Stimulated activated naive CD8-positive, alpha-beta T cell treated with anti-CD3 and anti-CD28 coated beads, Interleukin-15, Interleukin-2, amounts not matched to agents 100 U/mL and 50 U/mL, for 24 hours (primary cell): ENCODE measurements around the gene DPCD.
"Not testable (repeated sequence)": the region's sequence is repeated elsewhere in the genome, so short reads cannot be mapped to it uniquely, and the experiment has no call there.

ENCODE experiments used
- ATAC-seq: fragments of 150-1000 bp; cut with Tn5 transposase; one replicate; pipeline ENCODE4 v1.10.0; 2021
- DNase-seq: peaks from one replicate; pipeline ENCODE4 v3.0.0; 2021

Gene DPCD

GRCh38 chr10:101619983-101620382, 31.9 kb downstream of the DPCD start:
- no peak for ATAC-seq
- no peak for DNase-seq

- no peak for ATAC-seq
- no peak for DNase-seq
These were observed 35.4 kb downstream of the DPCD start for GRCh38 chr10:101623528-101623927.

- no peak for ATAC-seq
These were observed 36.5 kb downstream of the DPCD start for GRCh38 chr10:101624526-101625102.

GRCh38 chr10:101625821-101626412, 37.8 kb downstream of the DPCD start:
- DNase-seq (no peak), ATAC-seq (no peak)

More at GRCh38 chr10:101624526-101625102, 36.5 kb downstream of the DPCD start:
- no peak for DNase-seq

- no peak for DNase-seq
- no peak for ATAC-seq
These were observed 41.9 kb downstream of the DPCD start for GRCh38 chr10:101629837-101630632.

GRCh38 chr10:101630633-101630920, 42.5 kb downstream of the DPCD start:
- no peak for ATAC-seq

GRCh38 chr10:101631821-101632475, 43.8 kb downstream of the DPCD start:
- ATAC-seq (no peak), DNase-seq (no peak)

More at GRCh38 chr10:101630633-101630920, 42.5 kb downstream of the DPCD start:
- DNase-seq, result no peak

GRCh38 chr10:101633510-101633909, 45.4 kb downstream of the DPCD start:
- not testable (repeated sequence) for DNase-seq, ATAC-seq

- no peak for ATAC-seq
- DNase-seq, result no peak
These were observed 51.2 kb downstream of the DPCD start for GRCh38 chr10:101639141-101639900.

GRCh38 chr10:101643546-101643945, 55.4 kb downstream of the DPCD start:
- ATAC-seq (no peak), DNase-seq (no peak)

GRCh38 chr10:101644002-101644401, 55.9 kb downstream of the DPCD start:
- DNase-seq, result no peak
- no peak for ATAC-seq

- ATAC-seq (no peak), DNase-seq (no peak)
These were observed 57.5 kb downstream of the DPCD start for GRCh38 chr10:101645659-101646058.

- DNase-seq (no peak), ATAC-seq (no peak)
These were observed 58.2 kb downstream of the DPCD start for GRCh38 chr10:101646364-101646763.

- ATAC-seq (no peak), DNase-seq (no peak)
These were observed 59.1 kb downstream of the DPCD start for GRCh38 chr10:101647255-101647654.

GRCh38 chr10:101649525-101650085, 61.5 kb downstream of the DPCD start:
- no peak for DNase-seq

GRCh38 chr10:101650863-101651262, 62.7 kb downstream of the DPCD start:
- DNase-seq, result no peak
- ATAC-seq, result no peak

More at GRCh38 chr10:101649525-101650085, 61.5 kb downstream of the DPCD start:
- no peak for ATAC-seq

- ATAC-seq (no peak), DNase-seq (no peak)
These were observed 63.2 kb downstream of the DPCD start for GRCh38 chr10:101651336-101651735.

- no peak for ATAC-seq
These were observed 65.4 kb downstream of the DPCD start for GRCh38 chr10:101653536-101653935.

GRCh38 chr10:101655570-101655969, 67.4 kb downstream of the DPCD start:
- ATAC-seq (no peak), DNase-seq (no peak)

More at GRCh38 chr10:101653536-101653935, 65.4 kb downstream of the DPCD start:
- DNase-seq, result no peak

- DNase-seq (no peak), ATAC-seq (no peak)
These were observed 68.8 kb downstream of the DPCD start for GRCh38 chr10:101656890-101657289.

GRCh38 chr10:101658975-101659374, 70.9 kb downstream of the DPCD start:
- ATAC-seq (no peak), DNase-seq (no peak)
